GM19035 (cell line): ENCODE results near the gene DPH3.
"Not testable (repeated sequence)": the region's sequence is repeated elsewhere in the genome, so short reads cannot be mapped to it uniquely, and the experiment has no call there.

Source experiments
- ATAC-seq: cut with Tn5 transposase; IDR thresholded peaks from one replicate; pipeline ENCODE4 v1.9.1; 2021; ENCODE audit not compliant: unreplicated experiment

DPH3 gene

DNA sequence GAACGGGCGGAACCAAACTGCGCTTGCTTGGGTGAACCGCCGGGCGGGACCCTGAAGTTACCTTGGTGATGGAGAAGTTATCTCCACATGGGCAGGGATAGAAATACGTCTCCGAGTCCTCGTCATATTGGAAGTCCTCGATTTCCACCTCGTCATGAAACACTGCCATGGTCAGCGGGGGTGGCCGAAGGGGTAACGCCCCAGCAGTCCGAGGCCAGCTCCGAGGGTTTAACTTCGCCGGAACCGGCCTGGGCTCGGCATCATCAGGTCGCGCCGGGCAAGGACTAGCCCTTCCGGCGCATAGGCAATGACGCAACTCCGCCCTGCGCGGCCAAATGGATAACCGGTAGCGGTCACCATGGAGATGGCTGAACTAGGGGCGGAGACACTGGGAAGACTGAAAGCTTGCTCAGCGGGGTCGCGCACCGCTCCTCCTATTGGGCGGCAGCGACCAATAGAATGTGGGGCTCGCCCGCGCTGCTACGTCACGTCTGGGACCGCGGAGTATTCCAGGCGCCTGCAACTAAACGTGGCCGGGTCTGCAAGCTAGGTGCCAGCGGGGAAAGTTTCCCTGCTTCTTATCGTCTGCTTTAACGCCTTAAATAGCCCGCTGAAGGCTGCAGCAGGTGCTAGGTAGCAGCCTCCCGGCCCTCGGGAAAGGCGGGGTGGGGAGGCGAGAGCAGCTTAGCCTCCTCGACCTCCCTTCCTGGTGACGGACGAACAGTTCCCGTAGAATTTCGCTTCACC lies at the start of gene DPH3, which contains the start of gene OXNAD1:
Gene DPH3 (minus strand): TSS at position 236 of the 747 bp plus-strand sequence. CDS start 67 bp downstream, at position 169.
Gene OXNAD1 (plus strand): TSS at position 505 of the 747 bp plus-strand sequence. CDS start 5,741 bp downstream, outside the sequence.
- ATAC-seq = peak; percentile 99

GRCh38 chr3:16313886-16314645 lies 49.3 kb upstream of the DPH3 start:
- ATAC-seq = no peak

DNA sequence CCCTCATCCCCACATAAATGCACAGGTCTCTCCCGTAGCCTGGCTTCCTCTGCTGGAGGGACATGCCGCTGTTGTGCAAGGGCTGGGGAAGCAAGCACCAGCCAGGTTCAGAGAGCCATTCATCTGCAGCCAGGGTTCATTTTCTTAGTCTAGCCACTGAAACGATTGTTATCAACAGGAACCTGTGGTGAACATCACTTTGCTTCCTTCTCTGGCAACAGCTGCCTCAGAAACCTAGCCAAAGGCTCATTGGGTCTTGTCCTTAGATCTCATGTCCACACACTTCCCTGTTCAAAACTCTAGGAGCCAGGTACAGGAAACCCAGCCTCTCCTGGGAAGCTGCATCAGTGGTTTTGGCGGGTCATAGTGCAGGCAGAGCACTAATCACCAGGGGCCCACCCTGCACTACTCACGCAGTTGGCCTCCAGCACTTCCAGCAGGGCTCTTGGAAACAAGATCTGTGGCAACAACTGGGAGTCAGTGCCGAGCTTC lies 47.3 kb upstream of the DPH3 start:
- ATAC-seq = no peak

DNA sequence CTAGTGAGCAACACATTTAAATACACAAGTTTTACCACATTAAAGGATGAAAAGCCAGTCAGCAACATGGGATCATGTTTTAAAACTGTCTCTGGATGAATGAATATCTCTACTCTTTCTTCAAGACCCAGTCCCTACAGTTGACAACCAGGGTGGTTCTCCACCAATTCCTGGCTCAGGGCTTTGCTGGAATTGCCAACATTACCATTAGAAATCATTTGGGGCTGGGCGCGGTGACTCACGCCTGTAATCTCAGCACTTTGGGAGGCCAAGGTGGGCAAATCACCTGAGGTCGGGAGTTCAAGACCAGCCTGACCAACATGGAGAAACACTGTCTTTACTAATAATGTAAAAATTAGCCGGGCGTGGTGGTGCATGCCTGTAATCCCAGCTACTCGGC lies 45.7 kb upstream of the DPH3 start:
- ATAC-seq = not testable (repeated sequence)

GRCh38 chr3:16309558-16309957 lies 44.8 kb upstream of the DPH3 start:
- peak; percentile 86 for ATAC-seq

DNA sequence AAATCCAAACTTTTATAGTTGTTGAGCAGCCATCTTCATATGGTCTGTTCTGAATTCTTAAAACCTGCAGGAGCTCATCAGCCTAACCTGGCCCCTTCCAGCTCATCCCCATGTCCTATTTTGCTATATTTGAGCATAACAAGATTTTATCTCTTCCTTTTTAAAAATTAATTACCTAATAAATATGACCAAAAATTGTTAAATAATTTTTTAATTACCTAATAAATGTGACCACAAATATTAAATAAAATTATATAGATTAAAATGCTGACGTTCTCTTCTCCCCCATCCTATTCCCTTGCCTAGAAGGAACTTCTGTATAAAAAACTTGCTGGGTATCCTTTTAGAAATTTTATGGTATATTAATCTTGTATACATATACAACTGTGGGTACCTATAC lies 44.0 kb upstream of the DPH3 start:
- ATAC-seq = no peak

DNA sequence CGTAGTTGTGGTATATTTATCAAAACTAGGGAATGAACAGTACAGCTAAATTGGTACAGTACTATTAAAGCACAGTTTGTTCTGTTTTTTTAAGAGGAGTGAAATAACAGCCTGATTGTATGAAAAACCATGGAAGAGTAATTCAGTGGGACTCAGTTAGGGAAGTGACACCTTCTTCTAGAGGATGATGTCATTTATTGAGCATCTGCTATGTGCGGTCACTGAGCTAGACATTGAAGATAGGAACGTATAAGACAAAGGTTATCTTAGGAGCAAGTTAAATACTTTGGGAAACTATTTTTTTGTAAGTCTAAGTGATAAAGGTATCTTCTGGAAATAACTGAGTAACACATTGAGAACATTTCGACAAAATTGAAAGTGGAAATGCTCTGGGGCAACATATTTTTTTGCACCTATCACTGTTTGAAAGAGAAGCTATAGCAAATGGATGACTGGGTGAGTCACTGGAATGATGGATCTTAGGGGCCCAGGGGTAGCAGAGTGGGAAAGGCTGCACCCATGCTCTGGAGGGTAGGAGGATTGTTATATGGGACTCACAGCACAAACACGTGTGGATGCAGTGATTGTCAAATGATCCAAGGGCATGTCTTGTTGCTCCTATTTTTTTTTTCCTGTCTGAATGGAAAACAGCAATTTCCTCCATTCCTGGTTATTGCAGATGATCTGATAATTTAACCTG lies 43.2 kb upstream of the DPH3 start:
- no peak for ATAC-seq

DNA sequence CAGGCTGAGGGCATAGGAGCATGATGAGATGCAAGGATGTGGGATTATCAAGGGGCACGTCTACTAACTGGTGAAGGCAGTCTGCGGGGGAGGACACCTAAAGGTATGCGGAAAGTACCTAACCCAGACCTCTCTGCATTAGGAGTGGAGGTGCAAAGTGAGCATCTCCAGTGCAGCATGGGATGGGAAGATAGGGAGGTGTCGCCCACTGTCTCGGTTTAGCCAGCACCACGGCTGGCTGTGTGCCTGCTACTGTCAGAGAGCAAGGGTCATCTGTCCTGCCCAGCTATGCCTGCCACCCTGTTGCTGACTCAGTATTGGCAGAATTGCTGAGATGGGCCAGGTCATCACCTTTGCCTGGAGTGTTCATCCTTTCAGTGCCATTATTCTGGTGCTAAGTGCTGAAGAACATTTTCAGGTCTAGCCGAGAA lies 40.4 kb upstream of the DPH3 start:
- no peak for ATAC-seq

- ATAC-seq = no peak
Observed at GRCh38 chr3:16304061-16305010, 39.6 kb upstream of the DPH3 start.

DNA sequence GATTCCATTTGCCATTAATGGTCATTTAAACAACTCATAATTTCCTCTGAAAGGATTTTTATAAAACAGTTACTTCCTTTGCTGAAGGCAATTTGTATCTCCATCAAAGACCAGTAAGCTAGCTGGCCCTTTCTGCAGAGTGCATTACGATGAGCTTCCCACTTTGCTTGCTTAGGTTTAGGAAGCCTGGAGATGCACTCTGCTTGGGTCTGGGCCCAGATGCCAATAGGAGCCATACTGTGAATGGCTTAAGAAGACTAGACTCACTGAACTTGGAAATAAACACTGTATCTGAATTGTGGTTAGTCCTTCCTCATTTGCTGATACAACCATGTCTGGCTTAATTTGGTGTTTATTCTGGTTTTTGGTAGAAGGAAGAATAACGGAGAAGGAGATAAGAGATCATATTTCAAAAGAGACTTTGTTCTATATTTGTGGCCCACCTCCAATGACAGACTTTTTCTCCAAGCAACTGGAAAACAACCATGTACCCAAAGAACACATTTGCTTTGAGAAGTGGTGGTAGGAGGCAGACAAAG lies 38.4 kb upstream of the DPH3 start:
- no peak for ATAC-seq

DNA sequence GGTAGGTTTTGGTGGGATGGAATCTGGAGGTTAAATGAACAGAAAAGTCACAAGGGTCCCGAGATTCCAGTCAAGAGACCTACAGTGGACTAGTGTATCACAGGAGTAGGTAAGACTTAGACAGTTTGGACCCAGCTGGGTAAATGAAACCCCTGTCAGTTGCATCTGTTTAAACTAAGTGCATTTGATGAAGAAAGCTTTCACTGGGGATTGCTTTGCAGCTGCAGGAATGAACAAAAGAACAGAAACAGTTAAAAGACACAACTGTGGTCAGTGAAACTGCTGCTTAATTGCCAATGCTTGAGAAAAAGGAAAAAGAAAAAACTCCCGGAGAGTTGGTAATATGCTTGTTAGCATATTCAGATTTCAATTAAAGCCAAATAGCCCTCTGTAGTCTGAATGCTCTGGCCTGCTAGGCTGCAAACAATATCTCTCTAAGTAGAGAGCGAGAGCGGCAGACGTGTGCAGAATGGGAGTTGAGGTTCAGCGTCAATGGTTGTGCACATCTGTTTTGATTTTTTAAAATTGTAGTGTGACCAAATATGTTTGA lies 37.4 kb upstream of the DPH3 start:
- ATAC-seq = no peak

GRCh38 chr3:16301507-16301906 lies 36.8 kb upstream of the DPH3 start:
- no peak for ATAC-seq

DNA sequence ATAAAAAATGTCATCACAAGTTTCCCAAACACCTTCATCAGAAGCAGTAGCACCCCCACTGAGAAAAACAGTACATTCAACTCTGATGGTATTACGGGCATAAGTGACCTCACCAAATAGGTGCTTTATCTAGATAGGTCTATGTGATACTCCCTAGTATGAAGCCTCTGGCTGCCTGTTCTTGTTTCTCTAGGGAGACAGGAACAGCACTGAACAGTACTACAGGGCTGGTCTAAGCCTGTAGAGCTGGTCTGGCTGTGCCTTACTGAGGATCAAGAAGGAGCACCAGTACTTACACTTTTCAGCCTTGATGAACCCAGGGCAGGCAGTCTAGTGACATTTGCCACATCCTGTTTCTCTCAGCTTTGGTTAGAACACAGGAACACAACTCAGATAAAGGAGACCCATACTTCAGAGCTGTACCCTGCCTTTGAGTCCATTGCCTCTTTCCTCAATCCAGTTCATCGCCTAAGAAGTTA lies 36.2 kb upstream of the DPH3 start:
- peak; percentile 56 for ATAC-seq

- peak; percentile 48 for ATAC-seq
Observed at GRCh38 chr3:16300307-16300706, 35.6 kb upstream of the DPH3 start.

GRCh38 chr3:16299746-16300145 lies 35.0 kb upstream of the DPH3 start:
- ATAC-seq = no peak

DNA sequence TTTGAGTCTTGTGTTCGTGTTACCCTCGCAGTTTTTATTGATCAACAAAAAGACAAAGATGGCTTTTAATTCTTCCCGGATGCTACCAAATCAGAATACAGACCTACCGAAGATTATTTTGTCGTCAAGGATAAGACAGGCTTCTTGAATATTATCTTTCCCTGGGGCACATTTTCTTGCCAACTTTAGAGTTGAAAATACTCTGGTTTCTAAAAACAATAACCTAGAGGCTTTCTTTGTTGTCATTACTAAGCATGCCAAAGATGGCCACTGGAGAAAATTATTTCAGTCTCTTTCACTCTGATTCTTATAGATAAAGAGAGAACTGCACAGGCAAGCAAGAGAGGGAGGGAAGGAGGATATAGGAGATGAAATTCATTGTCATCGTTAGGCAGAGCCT lies 34.1 kb upstream of the DPH3 start:
- ATAC-seq = no peak

DNA sequence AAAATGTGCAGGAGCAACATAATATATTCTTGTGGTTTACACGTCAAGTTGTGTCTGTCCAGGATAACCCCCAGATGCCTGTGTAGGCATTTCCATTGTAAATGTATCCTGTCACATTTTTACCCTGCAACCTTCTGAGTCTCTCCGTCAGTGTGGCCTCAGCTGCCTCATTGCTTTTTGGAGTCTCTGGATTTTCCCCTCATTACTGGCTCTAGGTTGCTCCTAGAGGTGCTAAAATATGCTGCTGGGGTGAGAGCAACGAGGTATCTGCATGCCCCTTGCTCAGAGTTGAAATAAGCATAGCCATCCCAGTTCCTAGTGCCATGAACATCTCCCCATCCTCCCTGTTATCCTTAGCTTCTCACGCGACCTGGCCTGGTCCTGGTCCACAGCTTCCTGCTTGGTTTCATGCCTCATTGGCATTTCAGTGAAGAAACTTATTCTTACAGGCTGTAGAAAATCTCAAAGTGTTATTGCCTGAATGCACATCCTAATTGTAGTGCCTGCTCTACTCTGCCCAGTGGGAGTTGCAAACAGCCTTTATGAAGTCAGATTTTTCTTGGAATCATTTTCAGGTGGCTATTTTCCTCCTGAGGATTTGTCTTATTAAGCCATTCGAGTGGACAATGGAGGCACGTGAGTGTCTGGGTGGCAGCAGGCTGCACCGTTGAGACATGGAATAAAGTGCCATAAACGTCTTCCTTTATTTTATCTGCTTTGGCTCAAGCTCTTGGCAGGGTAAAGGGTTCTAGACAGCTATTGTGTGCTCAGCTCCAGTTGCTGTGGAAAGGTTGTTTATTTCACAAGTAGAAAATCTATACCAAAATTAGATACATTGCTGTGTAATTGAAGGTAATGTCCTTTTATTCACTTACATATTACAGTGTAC lies 33.5 kb upstream of the DPH3 start:
- ATAC-seq = no peak

DNA sequence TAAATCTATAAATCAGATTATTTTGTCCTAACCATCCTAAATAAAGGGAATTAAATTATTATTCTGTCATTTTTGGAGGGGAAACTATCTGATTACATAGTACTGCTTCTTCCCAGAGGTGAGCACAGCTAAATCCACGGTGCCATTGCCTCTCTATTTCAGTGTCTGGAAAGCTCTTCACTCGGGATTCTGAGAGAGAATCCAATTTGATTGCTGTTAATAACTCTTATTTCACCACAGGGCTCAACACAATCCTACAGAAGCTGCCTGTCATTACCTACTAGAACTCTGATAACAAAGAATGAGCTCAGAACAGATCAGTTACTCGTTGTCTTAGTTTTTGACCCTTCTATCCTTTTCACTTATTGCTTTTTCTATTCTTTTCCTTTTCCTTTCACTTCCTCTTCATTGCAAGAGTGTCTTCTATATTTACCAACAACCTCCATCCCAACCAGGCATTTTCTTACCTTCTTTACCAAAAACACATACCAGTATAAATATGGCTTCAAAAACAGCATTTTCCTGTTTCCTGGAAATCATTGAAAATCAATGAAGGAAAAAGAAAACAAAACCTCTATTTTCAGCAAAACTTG lies 30.7 kb upstream of the DPH3 start:
- no peak for ATAC-seq
